Measurements from ENCODE around the gene LEP.
"Not testable (repeated sequence)": the region's sequence is repeated elsewhere in the genome, so short reads cannot be mapped to it uniquely, and the experiment has no call there.

The LEP gene

GRCh38 chr7:128210590-128211570 is 30.2 kb upstream of the LEP start:
- no peak for DNase-seq (ENCODE audit: low spot score)

DNA sequence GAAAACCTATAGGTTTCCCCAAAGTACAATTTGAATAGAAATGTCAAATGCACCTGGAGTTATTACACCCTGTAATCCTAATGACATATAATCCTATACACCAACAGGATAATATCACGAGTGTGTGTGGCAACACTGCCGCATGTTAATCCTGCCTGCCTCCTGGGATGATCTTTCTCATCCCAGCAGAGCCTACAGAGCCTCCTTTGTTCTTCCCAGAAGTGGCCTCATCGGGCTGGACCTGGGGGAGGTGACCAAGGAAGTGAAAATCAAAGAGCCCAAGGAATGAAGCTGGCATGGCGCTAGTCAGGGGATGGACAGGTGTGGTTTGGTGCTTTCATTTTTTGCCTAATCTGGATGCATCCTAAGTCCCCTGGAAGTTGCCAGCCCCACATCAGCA is 29.5 kb upstream of the LEP start:
- DNase-seq (ENCODE audit: low spot score): peak; percentile 70

DNA sequence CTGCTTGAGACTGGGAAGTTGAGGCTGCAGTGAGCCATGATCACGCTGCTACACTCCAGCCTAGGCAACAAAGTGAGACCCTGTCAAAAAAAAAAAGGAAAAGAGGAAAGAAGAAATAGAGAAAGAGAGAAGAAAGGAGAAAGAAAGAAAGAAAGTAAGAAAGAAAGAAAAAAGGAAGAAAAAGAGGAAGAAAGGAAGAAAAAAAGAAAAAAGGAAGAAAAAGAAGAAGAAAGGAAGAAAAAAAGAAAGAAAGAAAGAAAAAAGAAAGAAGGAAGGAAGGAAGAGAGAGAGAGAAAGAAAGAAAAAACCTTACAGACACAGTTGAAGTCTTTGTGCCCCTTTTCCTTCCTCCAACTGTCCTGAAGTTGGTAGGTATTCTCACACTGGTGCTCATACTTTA is 26.6 kb upstream of the LEP start:
- no peak for DNase-seq (ENCODE audit: low spot score)

GRCh38 chr7:128215281-128215680 is 25.8 kb upstream of the LEP start:
- no peak for DNase-seq (ENCODE audit: low spot score)

GRCh38 chr7:128215739-128216138 is 25.3 kb upstream of the LEP start:
- no peak for DNase-seq (ENCODE audit: low spot score)

- DNase-seq (ENCODE audit: low spot score): no peak
Observed at GRCh38 chr7:128217030-128217805, 23.9 kb upstream of the LEP start.

DNA sequence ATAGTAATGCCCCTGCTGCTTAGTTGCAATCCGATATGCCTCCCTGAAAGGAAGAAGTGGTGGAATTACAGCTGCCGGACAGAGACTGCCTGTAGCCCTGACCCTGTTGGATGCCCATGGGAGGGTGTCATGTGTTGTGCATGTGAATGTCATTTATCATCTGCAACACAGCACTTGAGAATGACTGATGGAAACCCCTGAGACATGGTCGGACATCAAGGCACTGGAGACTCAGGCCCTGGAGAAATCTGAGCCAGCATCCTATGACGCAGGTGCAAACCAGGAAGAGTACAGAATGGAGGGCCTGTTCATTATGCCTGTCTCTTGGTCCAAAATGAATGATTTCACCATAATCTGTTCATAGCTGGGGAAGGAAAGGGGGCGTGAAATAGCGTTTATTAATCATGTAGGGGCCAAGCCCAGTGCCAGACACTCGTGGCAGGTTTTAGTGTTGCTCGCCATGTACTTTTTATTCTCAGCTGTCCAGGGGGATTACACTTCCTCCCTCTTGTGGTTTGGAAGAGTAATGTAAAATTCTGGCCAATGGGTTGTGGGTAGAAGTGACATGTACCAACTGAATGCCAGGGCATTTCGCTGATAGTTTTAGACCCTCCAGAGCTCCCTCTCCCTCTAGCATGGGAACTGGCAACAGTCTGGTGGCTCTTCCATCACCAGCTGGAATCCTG is 23.0 kb upstream of the LEP start:
- no peak for DNase-seq (ENCODE audit: low spot score)

DNA sequence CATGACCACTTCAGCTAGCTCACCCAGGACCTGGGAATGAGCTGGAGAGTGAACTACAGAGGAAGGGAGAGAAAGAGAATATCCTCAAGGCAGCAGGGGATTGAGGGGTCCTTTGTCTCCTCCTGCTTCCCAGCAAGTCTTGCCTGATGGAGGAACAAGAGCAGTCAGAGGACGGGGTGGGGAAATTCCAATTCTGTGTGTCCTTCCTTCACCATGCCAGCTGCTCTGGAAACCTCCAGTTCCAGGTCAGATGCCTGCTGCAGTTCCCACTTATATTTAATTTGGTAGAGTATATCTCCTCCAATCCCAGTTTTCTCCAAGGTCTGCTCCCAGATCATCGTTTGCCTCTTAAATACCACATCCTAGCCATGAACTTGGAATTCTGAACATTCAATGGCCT is 21.4 kb upstream of the LEP start:
- DNase-seq (ENCODE audit: low spot score): no peak

- no peak for DNase-seq (ENCODE audit: low spot score)
Observed at GRCh38 chr7:128221929-128222403, 19.1 kb upstream of the LEP start.

DNA sequence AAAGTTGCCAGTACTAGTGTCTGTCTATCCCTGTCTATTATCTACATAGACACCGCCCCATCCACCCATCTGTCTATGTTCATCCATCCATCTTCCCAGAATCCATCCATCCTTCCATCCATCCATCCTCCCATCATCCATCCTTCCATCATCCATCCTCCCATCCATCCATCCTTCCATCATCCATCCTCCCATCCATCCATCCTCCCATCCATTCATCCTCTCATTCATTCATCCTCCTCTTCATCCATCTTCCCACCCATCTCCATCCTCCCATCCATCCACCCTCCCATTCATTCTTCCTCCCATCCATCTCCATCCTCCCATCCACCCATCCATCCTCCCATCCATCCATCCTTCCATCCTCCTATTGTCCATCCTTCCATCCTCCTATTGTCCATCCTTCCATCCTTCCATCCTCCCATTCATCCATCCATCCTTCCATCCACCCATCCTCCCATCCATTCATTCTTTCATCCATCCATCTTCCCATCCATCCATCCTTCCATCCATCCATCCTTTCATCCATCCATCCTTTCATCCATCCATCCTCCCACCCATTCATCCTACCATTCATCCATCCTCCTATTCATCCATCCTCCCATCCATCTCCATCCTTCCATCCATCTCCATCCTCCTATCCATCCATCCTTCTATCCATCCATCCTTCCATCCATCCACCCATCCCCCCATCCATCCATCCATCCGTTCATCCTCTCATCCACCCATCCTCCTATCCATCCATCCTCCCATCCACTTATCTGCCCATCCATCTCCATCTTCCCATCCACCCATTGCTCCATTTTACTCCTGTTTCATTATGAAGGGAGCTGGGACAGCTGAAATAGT is 14.7 kb upstream of the LEP start:
- no peak for DNase-seq (ENCODE audit: low spot score)

- DNase-seq (ENCODE audit: low spot score): no peak
Observed at GRCh38 chr7:128227271-128227670, 13.8 kb upstream of the LEP start.

DNA sequence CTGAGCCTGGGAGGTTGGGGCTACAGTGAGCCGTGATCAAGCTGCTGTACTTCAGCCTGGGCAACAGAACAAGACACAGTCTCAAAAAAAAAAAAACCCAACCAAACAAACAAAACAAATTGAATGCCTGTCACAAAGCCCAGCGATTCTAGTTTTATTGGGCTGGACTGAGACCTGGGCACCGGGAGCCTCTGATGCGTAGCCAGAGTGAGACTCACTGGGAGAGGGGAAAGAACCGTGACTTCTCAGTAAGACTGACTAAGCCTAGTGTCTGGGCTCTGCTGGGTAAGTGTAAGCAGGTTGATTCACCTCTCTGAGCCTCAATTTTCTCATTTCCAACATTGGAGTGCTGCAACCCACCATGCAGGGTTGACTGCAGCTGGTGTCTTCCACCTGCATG is 10.1 kb upstream of the LEP start:
- no peak for DNase-seq (ENCODE audit: low spot score)

DNA sequence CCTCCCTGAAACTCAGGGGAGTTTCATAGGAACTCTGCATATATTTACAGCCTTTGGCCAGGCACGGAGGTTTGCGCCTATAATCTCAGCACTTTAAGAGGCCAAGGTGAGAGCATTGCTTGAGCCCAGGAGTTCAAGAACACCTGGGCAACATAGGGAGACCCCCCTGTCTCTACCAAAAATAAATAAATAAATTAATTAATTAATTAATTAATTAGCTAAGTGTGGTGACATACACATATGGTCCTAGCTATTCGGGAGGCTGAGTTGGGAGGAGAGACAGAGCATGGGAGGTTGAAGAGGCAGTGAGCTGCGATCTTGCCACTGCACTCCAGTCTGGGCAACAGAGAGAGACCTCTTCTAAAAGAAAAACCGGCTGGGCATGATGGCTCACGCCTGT is 9.4 kb upstream of the LEP start:
- DNase-seq (ENCODE audit: low spot score): no peak

GRCh38 chr7:128233471-128233870 is 7.6 kb upstream of the LEP start:
- DNase-seq (ENCODE audit: low spot score): no peak

GRCh38 chr7:128234476-128235026 is 6.5 kb upstream of the LEP start:
- no peak for DNase-seq (ENCODE audit: low spot score)

GRCh38 chr7:128235471-128235870 is 5.6 kb upstream of the LEP start:
- DNase-seq (ENCODE audit: low spot score): no peak

GRCh38 chr7:128236924-128237586 is 4.0 kb upstream of the LEP start:
- no peak for DNase-seq (ENCODE audit: low spot score)

- not testable (repeated sequence) for DNase-seq (ENCODE audit: low spot score)
Observed at GRCh38 chr7:128239146-128239545, 1.9 kb upstream of the LEP start.

DNA sequence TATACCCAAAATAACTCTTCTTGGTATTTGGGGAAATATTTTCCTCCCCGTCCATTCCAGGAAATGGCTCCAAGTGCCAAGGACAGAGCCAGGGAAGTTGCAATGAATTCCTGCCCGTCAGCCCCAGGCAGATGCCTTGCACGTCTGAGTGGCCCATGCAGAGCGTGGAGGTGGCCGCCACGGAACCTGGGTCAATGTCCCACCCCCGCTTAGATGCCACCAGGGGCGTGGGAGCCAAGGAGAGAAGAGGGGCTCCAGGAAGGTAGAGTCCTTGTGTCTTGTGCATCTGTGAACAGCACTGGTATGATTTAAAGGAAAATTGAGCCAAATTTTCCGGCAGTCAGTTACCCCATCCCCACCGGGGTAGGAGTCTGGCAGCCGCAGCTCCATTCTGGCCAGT is 1.6 kb downstream of the LEP start:
- DNase-seq (ENCODE audit: low spot score): no peak

GRCh38 chr7:128243273-128243672 is 2.2 kb downstream of the LEP start:
- no peak for DNase-seq (ENCODE audit: low spot score)

DNA sequence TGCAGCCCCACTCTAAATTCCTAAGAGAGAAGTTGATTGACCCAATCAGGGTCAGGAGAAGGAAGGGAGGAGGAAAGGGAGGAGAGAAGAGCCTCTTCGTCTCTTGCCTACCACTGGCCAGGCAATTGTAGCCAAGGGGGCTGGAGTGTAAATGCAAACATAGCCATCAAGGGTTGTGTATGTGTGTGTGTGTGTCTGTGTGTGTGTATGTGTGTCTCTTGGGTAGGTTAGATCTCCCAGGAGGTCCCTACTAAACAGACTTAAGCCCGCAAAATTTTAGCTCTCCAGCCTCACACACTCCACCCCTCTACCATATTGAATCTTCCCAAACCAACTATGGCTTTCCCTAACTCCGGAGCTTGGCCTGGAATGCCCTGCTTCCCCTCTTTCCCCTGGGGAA is 3.8 kb downstream of the LEP start:
- DNase-seq (ENCODE audit: low spot score): no peak

All from D341Med (cell line).